WTC11 (cell line): ENCODE measurements around the gene ECT2. TPM values are rescaled to one million over a fixed set of nuclear protein-coding genes. Genes with fewer than 3 reads are reported as not detected.

ENCODE experiments used
- ATAC-seq: fragments of 200-7000 bp; cut with Tn5 transposase; 2 replicates; pipeline ENCODE4 v1.10.0; 2021; ENCODE audit warnings: mild to moderate bottlenecking, moderate library complexity
- CTCF ChIA-PET: fragments of 300-600 bp; sonication (Branson Sonifier 250); formaldehyde crosslinking; loops from one replicate; lab custom pipeline; 2021; ENCODE audit warnings: antibody characterized with exemption; lab: Charles Lee
- POLR2A ChIA-PET: fragments of 350-600 bp; sonication (Branson Sonifier 250); formaldehyde crosslinking; loops from one replicate; lab custom pipeline; 2021; ENCODE audit warnings: antibody characterized with exemption; lab: Charles Lee
- DNase-seq: peaks from one replicate; pipeline ENCODE4 v3.0.0; 2021; ENCODE audit warnings: low spot score
- H3K27ac Mint-ChIP-seq: 2 replicates; pipeline ENCODE4 v1.8.0; 2021; ENCODE audit warnings: mixed read lengths
- H3K27me3 Mint-ChIP-seq: 2 replicates; pipeline ENCODE4 v1.8.0; 2021; ENCODE audit warnings: low read depth, mild to moderate bottlenecking, moderate library complexity, mixed read lengths
- H3K36me3 Mint-ChIP-seq: 2 replicates; pipeline ENCODE4 v1.8.0; 2021; ENCODE audit warnings: mixed read lengths
- H3K4me1 Mint-ChIP-seq: 2 replicates; pipeline ENCODE4 v1.8.0; 2022; ENCODE audit warnings: mixed read lengths
- H3K4me3 Mint-ChIP-seq: 2 replicates; pipeline ENCODE4 v1.8.0; 2021; ENCODE audit warnings: mild to moderate bottlenecking, moderate library complexity, mixed read lengths
- H3K9me3 Mint-ChIP-seq: 2 replicates; pipeline ENCODE4 v1.8.0; 2021; ENCODE audit warnings: mixed read lengths
- ATF1 ChIP-seq: sonication (generic); formaldehyde crosslinking; IDR thresholded peaks from 2 replicates; pipeline ENCODE4 v1.8.1; 2023; ENCODE audit warnings: mild to moderate bottlenecking, moderate library complexity, missing genetic modification reagents
- ATF3 ChIP-seq: sonication (generic); formaldehyde crosslinking; conservative IDR thresholded peaks from 2 replicates; pipeline ENCODE4 v1.8.1; 2022; ENCODE audit warnings: mild to moderate bottlenecking, missing genetic modification reagents
- ATF6 ChIP-seq: sonication (generic); formaldehyde crosslinking; IDR thresholded peaks from 2 replicates; pipeline ENCODE4 v1.8.1; 2023; ENCODE audit warnings: mild to moderate bottlenecking, missing genetic modification reagents
- CBFB ChIP-seq: sonication (generic); formaldehyde crosslinking; IDR thresholded peaks from 2 replicates; pipeline ENCODE4 v1.8.1; 2022; ENCODE audit warnings: mild to moderate bottlenecking, low read depth, missing genetic modification reagents
- E2F5 ChIP-seq: sonication (generic); formaldehyde crosslinking; IDR thresholded peaks from 2 replicates; pipeline ENCODE4 v1.8.1; 2022; ENCODE audit warnings: mild to moderate bottlenecking, moderate library complexity, missing genetic modification reagents
- ETV6 ChIP-seq: sonication (generic); formaldehyde crosslinking; IDR thresholded peaks from 2 replicates; pipeline ENCODE4 v1.8.1; 2022; ENCODE audit warnings: mild to moderate bottlenecking, missing genetic modification reagents
- FOXP4 ChIP-seq: sonication (generic); formaldehyde crosslinking; IDR thresholded peaks from 2 replicates; pipeline ENCODE4 v1.8.0; 2022; ENCODE audit warnings: mild to moderate bottlenecking, missing genetic modification reagents
- HMGXB4 ChIP-seq: sonication (generic); formaldehyde crosslinking; IDR thresholded peaks from 2 replicates; pipeline ENCODE4 v1.8.1; 2023; ENCODE audit warnings: mild to moderate bottlenecking, moderate library complexity, missing genetic modification reagents
- IRF1 ChIP-seq: sonication (generic); formaldehyde crosslinking; IDR thresholded peaks from 2 replicates; pipeline ENCODE4 v1.8.0; 2023; ENCODE audit warnings: missing genetic modification reagents
- OVOL2 ChIP-seq: fragments of 250-450 bp; sonication (Bioruptor Pico); IDR thresholded peaks from 2 replicates; pipeline ENCODE4 v1.9.0; 2021; ENCODE audit warnings: mild to moderate bottlenecking, borderline replicate concordance
- PRRX2 ChIP-seq: fragments of 250-450 bp; sonication (Bioruptor Pico); IDR thresholded peaks from 2 replicates; pipeline ENCODE4 v1.8.0; 2021; ENCODE audit warnings: mild to moderate bottlenecking
- RORB ChIP-seq: fragments of 250-450 bp; sonication (Bioruptor Pico); IDR thresholded peaks from 2 replicates; pipeline ENCODE4 v1.9.0; 2021; ENCODE audit warnings: mild to moderate bottlenecking
- SMAD3 ChIP-seq: sonication (generic); formaldehyde crosslinking; IDR thresholded peaks from 2 replicates; pipeline ENCODE4 v1.8.0; 2022; ENCODE audit warnings: missing genetic modification reagents, mild to moderate bottlenecking, borderline replicate concordance
- USF1 ChIP-seq: sonication (generic); formaldehyde crosslinking; IDR thresholded peaks from 2 replicates; pipeline ENCODE4 v1.8.0; 2022; ENCODE audit warnings: mild to moderate bottlenecking, missing genetic modification reagents
- ZMAT4 ChIP-seq: fragments of 250-450 bp; sonication (Bioruptor Pico); IDR thresholded peaks from 2 replicates; pipeline ENCODE4 v1.9.0; 2021; ENCODE audit warnings: mild to moderate bottlenecking
- ZNF121 ChIP-seq: sonication (generic); formaldehyde crosslinking; IDR thresholded peaks from 2 replicates; pipeline ENCODE4 v1.8.0; 2023; ENCODE audit warnings: missing genetic modification reagents
- ZNF425 ChIP-seq: fragments of 250-450 bp; sonication (Bioruptor Pico); conservative IDR thresholded peaks from 2 replicates; pipeline ENCODE4 v1.9.0; 2021; ENCODE audit warnings: mild to moderate bottlenecking
- total RNA-seq: library from RNA; stranded (reverse); gene quantifications from 3 replicates; pipeline ENCODE4 v1.2.3, GENCODE V29; 2021

The ECT2 gene
- total RNA-seq, 1 experiment from 2014 or later: 97.7 TPM

- TF ChIP-seq ZNF425 (CRISPR knock-in tag): no peak
- TF ChIP-seq E2F5 (CRISPR knock-in tag): no peak
- TF ChIP-seq OVOL2 (CRISPR knock-in tag): no peak
- TF ChIP-seq CBFB: no peak
- TF ChIP-seq ATF6 (CRISPR knock-in tag): no peak
- no peak for TF ChIP-seq ETV6 (CRISPR knock-in tag)
- TF ChIP-seq ATF1: no peak
- TF ChIP-seq ATF3 (CRISPR knock-in tag): no peak
Observed at GRCh38 chr3:172811099-172811498, 60.6 kb downstream of the ECT2 start (continued).

GRCh38 chr3:172813462-172813861 lies 62.9 kb downstream of the ECT2 start:
- Mint-ChIP-seq H3K9me3 (no peaks in the 10 kb centered on the region), H3K27me3 (no peaks in the 10 kb centered on the region)
- no peak for ATAC-seq
- no peak for TF ChIP-seq IRF1 (CRISPR knock-in tag)
- no peak for TF ChIP-seq RORB (CRISPR knock-in tag)
- no peak for TF ChIP-seq ZNF121 (CRISPR knock-in tag)
- no peak for TF ChIP-seq ZMAT4 (CRISPR knock-in tag)
- no peak for TF ChIP-seq CBFB
- TF ChIP-seq USF1 (CRISPR knock-in tag): no peak
- no peak for TF ChIP-seq SMAD3 (CRISPR knock-in tag)
- TF ChIP-seq FOXP4 (CRISPR knock-in tag): no peak
- no peak for TF ChIP-seq HMGXB4 (CRISPR knock-in tag)
- TF ChIP-seq PRRX2 (CRISPR knock-in tag): no peak
- TF ChIP-seq, all 79 proteins: peak for 0
- H3K4me3 Mint-ChIP-seq: no peak overlapping the region
- no peak for DNase-seq
- H3K27ac Mint-ChIP-seq: no peak overlapping the region
- POLR2A ChIA-PET: no interaction called here
- no peaks in the 10 kb centered on the region for H3K4me1 Mint-ChIP-seq
- peaks cover 13% of the 10 kb centered on the region for H3K36me3 Mint-ChIP-seq
- CTCF ChIA-PET: no interaction called here
